Panc1 (cell line): Measurements from ENCODE around the gene GGN.

ENCODE experiments used
- CTCF ChIP-seq: fragments of 450-650 bp; IDR thresholded peaks from 2 replicates; pipeline ENCODE4 v1.5.1; 2017; ENCODE audit warnings: mild to moderate bottlenecking
- POLR2AphosphoS5 ChIP-seq: IDR thresholded peaks from 2 replicates; pipeline ENCODE4 v1.6.1; 2012; ENCODE audit warnings: mild to moderate bottlenecking, low read depth, low read length, moderate library complexity
- SIN3A ChIP-seq: IDR thresholded peaks from 2 replicates; pipeline ENCODE4 v1.6.1; 2012; ENCODE audit warnings: low read depth, mild to moderate bottlenecking, low read length, moderate library complexity, borderline replicate concordance; ENCODE audit not compliant: insufficient read depth
- TF ChIP-seq, protein P1 (sequence below), 2 experiments: IDR thresholded peaks; 2 replicates each; pipeline ENCODE4 v1.6.1; 2011 to 2012; ENCODE audit warnings: low read depth in 2 of 2, control low read depth in 1 of 2, low read length in 1 of 2, mild to moderate bottlenecking in 1 of 2, moderate library complexity in 1 of 2; ENCODE audit not compliant: insufficient read depth in 1 of 2

GRCh38 chr19:38405276-38405675 is 17.4 kb upstream of the GGN start:
- TF ChIP-seq CTCF (no peak), POLR2AphosphoS5 (no peak), SIN3A (no peak)
- TF ChIP-seq, protein P1, sequence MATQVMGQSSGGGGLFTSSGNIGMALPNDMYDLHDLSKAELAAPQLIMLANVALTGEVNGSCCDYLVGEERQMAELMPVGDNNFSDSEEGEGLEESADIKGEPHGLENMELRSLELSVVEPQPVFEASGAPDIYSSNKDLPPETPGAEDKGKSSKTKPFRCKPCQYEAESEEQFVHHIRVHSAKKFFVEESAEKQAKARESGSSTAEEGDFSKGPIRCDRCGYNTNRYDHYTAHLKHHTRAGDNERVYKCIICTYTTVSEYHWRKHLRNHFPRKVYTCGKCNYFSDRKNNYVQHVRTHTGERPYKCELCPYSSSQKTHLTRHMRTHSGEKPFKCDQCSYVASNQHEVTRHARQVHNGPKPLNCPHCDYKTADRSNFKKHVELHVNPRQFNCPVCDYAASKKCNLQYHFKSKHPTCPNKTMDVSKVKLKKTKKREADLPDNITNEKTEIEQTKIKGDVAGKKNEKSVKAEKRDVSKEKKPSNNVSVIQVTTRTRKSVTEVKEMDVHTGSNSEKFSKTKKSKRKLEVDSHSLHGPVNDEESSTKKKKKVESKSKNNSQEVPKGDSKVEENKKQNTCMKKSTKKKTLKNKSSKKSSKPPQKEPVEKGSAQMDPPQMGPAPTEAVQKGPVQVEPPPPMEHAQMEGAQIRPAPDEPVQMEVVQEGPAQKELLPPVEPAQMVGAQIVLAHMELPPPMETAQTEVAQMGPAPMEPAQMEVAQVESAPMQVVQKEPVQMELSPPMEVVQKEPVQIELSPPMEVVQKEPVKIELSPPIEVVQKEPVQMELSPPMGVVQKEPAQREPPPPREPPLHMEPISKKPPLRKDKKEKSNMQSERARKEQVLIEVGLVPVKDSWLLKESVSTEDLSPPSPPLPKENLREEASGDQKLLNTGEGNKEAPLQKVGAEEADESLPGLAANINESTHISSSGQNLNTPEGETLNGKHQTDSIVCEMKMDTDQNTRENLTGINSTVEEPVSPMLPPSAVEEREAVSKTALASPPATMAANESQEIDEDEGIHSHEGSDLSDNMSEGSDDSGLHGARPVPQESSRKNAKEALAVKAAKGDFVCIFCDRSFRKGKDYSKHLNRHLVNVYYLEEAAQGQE (IDR thresholded peaks at IDR 0.05; ENCODE audit: insufficient read depth in 1 of 2, low read depth in 2 of 2, low read length in 1 of 2): no peak
